Measurements from ENCODE around the gene HLA-DPA1. TPM values are rescaled to one million over a fixed set of nuclear protein-coding genes. Genes with fewer than 3 reads are reported as not detected.

Gene HLA-DPA1
- total RNA-seq, 1 experiment from 2014 or later: not detected

DNA sequence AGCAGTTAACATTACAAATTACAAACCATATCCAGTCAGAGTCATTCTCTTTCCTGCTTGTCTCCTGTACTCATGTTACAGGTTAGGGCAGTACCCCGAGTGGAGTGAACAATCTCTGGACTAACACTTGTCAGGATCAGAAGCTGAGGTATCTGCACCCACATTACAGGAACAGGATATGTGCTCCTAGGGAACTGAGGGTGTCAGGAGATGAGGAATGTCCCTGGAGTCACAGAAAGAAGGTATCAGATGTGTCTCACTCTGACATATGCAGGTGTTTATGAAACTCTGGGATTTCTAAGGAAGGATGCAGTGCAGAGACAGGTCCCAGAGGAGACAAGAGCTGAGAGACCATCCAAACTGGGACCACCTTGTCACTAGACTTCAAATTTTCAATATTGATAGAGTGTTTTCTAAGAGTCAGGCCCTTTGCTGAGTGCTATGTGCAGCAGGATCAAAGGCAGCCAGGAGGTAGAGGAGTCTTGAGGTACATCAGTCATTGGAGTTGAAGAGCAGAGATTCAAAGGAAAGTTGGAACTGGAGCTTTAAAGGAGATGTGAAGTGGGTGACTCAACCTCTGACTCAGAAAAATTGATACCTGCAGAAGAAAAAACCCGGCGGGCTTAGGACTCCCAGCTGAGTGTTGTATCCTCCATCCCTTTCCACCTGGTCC, 14.9 kb upstream of the HLA-DPA1 start:
- DNase-seq: no peak
- Histone ChIP-seq H3K9me2 (ENCODE audit: insufficient read depth) (no peaks in the 10 kb centered on the region), H3K9me3 (ENCODE audit: insufficient read depth, low read depth) (no peaks in the 10 kb centered on the region), H3K4me3 (no peak overlapping the region), H2AFZ (no peak overlapping the region), H3K4me2 (no peak overlapping the region), H3K4me1 (replicated peaks; ENCODE audit: insufficient read depth) (no peaks in the 10 kb centered on the region), H3K36me3 (ENCODE audit: low read depth) (no peaks in the 10 kb centered on the region), H3F3A (ENCODE audit: insufficient read depth, low read depth) (no peaks in the 10 kb centered on the region), H4K20me1 (ENCODE audit: insufficient read depth) (no peaks in the 10 kb centered on the region), H3K27ac (no peak overlapping the region), H3K27me3 (ENCODE audit: insufficient read depth, low read depth) (peaks cover 85% of the 10 kb centered on the region), H3K79me2 (ENCODE audit: low read depth) (no peaks in the 10 kb centered on the region)
- intact Hi-C loops (cut with micrococcal nuclease; ENCODE audit: unreplicated experiment): no loop called here
- no peak for TF ChIP-seq EZH2 (IDR thresholded peaks at IDR 0.05; ENCODE audit: low read depth)
- TF ChIP-seq, protein P1, sequence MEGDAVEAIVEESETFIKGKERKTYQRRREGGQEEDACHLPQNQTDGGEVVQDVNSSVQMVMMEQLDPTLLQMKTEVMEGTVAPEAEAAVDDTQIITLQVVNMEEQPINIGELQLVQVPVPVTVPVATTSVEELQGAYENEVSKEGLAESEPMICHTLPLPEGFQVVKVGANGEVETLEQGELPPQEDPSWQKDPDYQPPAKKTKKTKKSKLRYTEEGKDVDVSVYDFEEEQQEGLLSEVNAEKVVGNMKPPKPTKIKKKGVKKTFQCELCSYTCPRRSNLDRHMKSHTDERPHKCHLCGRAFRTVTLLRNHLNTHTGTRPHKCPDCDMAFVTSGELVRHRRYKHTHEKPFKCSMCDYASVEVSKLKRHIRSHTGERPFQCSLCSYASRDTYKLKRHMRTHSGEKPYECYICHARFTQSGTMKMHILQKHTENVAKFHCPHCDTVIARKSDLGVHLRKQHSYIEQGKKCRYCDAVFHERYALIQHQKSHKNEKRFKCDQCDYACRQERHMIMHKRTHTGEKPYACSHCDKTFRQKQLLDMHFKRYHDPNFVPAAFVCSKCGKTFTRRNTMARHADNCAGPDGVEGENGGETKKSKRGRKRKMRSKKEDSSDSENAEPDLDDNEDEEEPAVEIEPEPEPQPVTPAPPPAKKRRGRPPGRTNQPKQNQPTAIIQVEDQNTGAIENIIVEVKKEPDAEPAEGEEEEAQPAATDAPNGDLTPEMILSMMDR (conservative IDR thresholded peaks at IDR 0.05): no peak
- CTCF ChIA-PET: no interaction called here
- POLR2A ChIA-PET (ENCODE audit: unreplicated experiment): no interaction called here
- no TSS peak for BruUV-seq (replicated peaks)

DNA sequence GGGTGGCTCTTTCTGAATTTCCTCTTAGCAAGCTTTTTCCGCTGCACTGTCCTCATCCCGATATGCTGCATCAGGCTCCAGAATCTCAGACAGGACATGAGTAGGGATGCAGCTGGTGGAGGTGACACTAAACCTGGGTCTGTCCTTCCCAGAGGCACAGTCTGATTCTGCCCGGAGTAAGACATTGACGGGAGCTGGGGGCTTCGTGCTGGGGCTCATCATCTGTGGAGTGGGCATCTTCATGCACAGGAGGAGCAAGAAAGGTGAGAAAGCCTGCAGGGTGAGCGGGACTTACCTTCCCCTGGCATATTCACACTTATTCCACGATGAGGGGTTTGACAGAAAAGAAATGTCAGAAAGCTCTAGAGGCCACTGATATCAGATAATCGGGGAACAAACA, 12.2 kb upstream of the HLA-DPA1 start:
- no peak overlapping the region for H3K4me3 ChIP-seq
- TF ChIP-seq, protein P1 (conservative IDR thresholded peaks at IDR 0.05): no peak
- TF ChIP-seq EZH2 (IDR thresholded peaks at IDR 0.05; ENCODE audit: low read depth): no peak
- ChIA-PET POLR2A (ENCODE audit: unreplicated experiment) (no interaction called here), CTCF (no interaction called here)
- no peaks in the 10 kb centered on the region for H3F3A ChIP-seq (ENCODE audit: insufficient read depth, low read depth)
- intact Hi-C loops (cut with micrococcal nuclease; ENCODE audit: unreplicated experiment): no loop called here
- H2AFZ ChIP-seq: no peak overlapping the region
- no peaks in the 10 kb centered on the region for H3K9me2 ChIP-seq (ENCODE audit: insufficient read depth)
- H3K9me3 ChIP-seq (ENCODE audit: insufficient read depth, low read depth): no peaks in the 10 kb centered on the region
- H3K27ac ChIP-seq: no peak overlapping the region
- H3K27me3 ChIP-seq (ENCODE audit: insufficient read depth, low read depth): peaks cover 99% of the 10 kb centered on the region
- H3K4me2 ChIP-seq: no peak overlapping the region
- H3K36me3 ChIP-seq (ENCODE audit: low read depth): no peaks in the 10 kb centered on the region
- no peaks in the 10 kb centered on the region for H3K79me2 ChIP-seq (ENCODE audit: low read depth)
- no peaks in the 10 kb centered on the region for H3K4me1 ChIP-seq (replicated peaks; ENCODE audit: insufficient read depth)
- DNase-seq: no peak
- no peaks in the 10 kb centered on the region for H4K20me1 ChIP-seq (ENCODE audit: insufficient read depth)
- BruUV-seq (replicated peaks): no TSS peak

DNA sequence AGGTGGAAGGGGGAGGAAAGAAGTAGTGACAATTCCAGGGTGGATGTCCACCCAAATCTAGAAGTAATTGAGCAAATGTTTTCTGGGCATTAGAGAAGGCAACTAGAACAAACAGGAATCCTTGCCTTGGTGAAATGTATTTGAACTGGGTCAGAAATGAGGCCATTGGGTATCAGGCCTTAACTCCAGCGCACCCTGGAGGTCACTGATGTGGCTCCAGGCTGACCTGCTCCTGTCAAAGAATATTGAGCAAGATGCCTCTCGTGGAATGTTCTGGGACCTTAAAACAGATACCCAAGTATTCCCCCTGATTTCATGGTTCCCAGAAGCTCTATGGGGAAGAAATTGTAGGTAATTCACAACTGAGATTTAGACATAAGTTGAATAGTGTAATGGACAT, 9.3 kb upstream of the HLA-DPA1 start:
- Histone ChIP-seq H3K9me2 (ENCODE audit: insufficient read depth) (no peaks in the 10 kb centered on the region), H3K27ac (no peak overlapping the region), H3K4me1 (replicated peaks; ENCODE audit: insufficient read depth) (no peaks in the 10 kb centered on the region), H3K27me3 (ENCODE audit: insufficient read depth, low read depth) (peaks cover 96% of the 10 kb centered on the region), H3K4me2 (no peak overlapping the region), H3K9me3 (ENCODE audit: insufficient read depth, low read depth) (no peaks in the 10 kb centered on the region), H3F3A (ENCODE audit: insufficient read depth, low read depth) (no peaks in the 10 kb centered on the region), H3K4me3 (no peak overlapping the region), H4K20me1 (ENCODE audit: insufficient read depth) (no peaks in the 10 kb centered on the region), H3K79me2 (ENCODE audit: low read depth) (no peaks in the 10 kb centered on the region), H3K36me3 (ENCODE audit: low read depth) (no peaks in the 10 kb centered on the region), H2AFZ (no peak overlapping the region)
- no peak for TF ChIP-seq EZH2 (IDR thresholded peaks at IDR 0.05; ENCODE audit: low read depth)
- TF ChIP-seq, protein P1 (conservative IDR thresholded peaks at IDR 0.05): peak; percentile 48; the same call in 1 of the 2 replicates
- BruUV-seq (replicated peaks): no TSS peak
- CTCF ChIA-PET: no interaction called here
- POLR2A ChIA-PET (ENCODE audit: unreplicated experiment): no interaction called here
- intact Hi-C loops (cut with micrococcal nuclease; ENCODE audit: unreplicated experiment): no loop called here
- DNase-seq: no peak

All from PC-9 (cell line).